Subcutaneous abdominal adipose tissue (tissue), 5 donors: ENCODE data around the gene TIE1.
A peak's percentile ranks its signal among the peaks of the same experiment; 100 is the strongest.

Source experiments
- H3K27ac ChIP-seq: one replicate; pipeline ENCODE4 v1.7.0; 2013; ENCODE audit warnings: low read depth, mild to moderate bottlenecking, inconsistent platforms, low read length, moderate library complexity
- H3K27me3 ChIP-seq, 5 donors: one replicate each; pipeline ENCODE4 v1.7.0; 2013; ENCODE audit warnings: low read length in 5 of 5, inconsistent platforms in 1 of 5; ENCODE audit not compliant: control insufficient read depth in 5 of 5, insufficient read depth in 4 of 5
- H3K36me3 ChIP-seq, 5 donors: one replicate each; pipeline ENCODE4 v1.7.0; 2013; ENCODE audit warnings: low read length in 5 of 5; ENCODE audit not compliant: control insufficient read depth in 5 of 5, insufficient read depth in 5 of 5
- H3K4me1 ChIP-seq, 5 donors: one replicate each; pipeline ENCODE4 v1.7.0; 2013; ENCODE audit warnings: low read length in 5 of 5, mild to moderate bottlenecking in 3 of 5, moderate library complexity in 1 of 5; ENCODE audit not compliant: control insufficient read depth in 5 of 5, insufficient read depth in 5 of 5
- H3K4me3 ChIP-seq, 5 donors: one replicate each; pipeline ENCODE4 v1.7.0; 2013; ENCODE audit warnings: low read length in 5 of 5, low read depth in 1 of 5
- H3K9ac ChIP-seq, 5 donors: one replicate each; pipeline ENCODE4 v1.7.0; 2013; ENCODE audit warnings: low read length in 5 of 5, mild to moderate bottlenecking in 4 of 5, moderate library complexity in 3 of 5
- H3K9me3 ChIP-seq, 5 donors: one replicate each; pipeline ENCODE4 v1.7.0; 2013; ENCODE audit warnings: low read length in 5 of 5; ENCODE audit not compliant: control insufficient read depth in 5 of 5
- donor health status: healthy.
- donor health status: healthy.
- donor health status: healthy.
- donor health status: healthy.
- donor health status: healthy.

Gene TIE1

GRCh38 chr1:43329995-43330751 is 29.4 kb downstream of the TIE1 start:
- Histone ChIP-seq H3K9ac (no peak overlapping the region), H3K9me3 (peaks cover 0 to 15% (median 0%) of the 10 kb centered on the region in 5 donors), H3K4me3 (no peak overlapping the region), H3K36me3 (no peaks in the 10 kb centered on the region), H3K4me1 (peaks cover 4 to 13% (median 11%) of the 10 kb centered on the region in 5 donors), H3K27me3 (no peaks in the 10 kb centered on the region), H3K27ac (peak overlapping the region; percentile 11)

GRCh38 chr1:43331688-43332087 is 30.9 kb downstream of the TIE1 start:
- no peak overlapping the region for H3K9ac ChIP-seq
- no peak overlapping the region for H3K4me3 ChIP-seq
- peaks cover 6 to 20% (median 13%) of the 10 kb centered on the region in 5 donors for H3K4me1 ChIP-seq
- peaks cover 0 to 9% (median 0%) of the 10 kb centered on the region in 5 donors for H3K9me3 ChIP-seq
- H3K27me3 ChIP-seq: no peaks in the 10 kb centered on the region
- no peaks in the 10 kb centered on the region for H3K36me3 ChIP-seq
- no peak overlapping the region for H3K27ac ChIP-seq

- H3K27ac ChIP-seq: no peak overlapping the region
- no peaks in the 10 kb centered on the region for H3K9me3 ChIP-seq
- H3K9ac ChIP-seq: no peak overlapping the region
- H3K4me3 ChIP-seq: no peak overlapping the region
- H3K36me3 ChIP-seq: no peaks in the 10 kb centered on the region
- peaks cover 5 to 24% (median 13%) of the 10 kb centered on the region in 5 donors for H3K4me1 ChIP-seq
- no peaks in the 10 kb centered on the region for H3K27me3 ChIP-seq
These were observed 33.8 kb downstream of the TIE1 start for GRCh38 chr1:43334453-43335205.

GRCh38 chr1:43337588-43337987 is 36.8 kb downstream of the TIE1 start, which contains the start of gene MPL:
MPL (plus strand) TSS chr1:43337818; CDS start chr1:43337849, 31 bp downstream.
- Histone ChIP-seq H3K27ac (no peak within 1 kb of the TSS), H3K9me3 (no peaks in the 10 kb centered on the region), H3K27me3 (no peaks in the 10 kb centered on the region), H3K36me3 (no peaks in the 10 kb centered on the region), H3K9ac (no peak within 1 kb of the TSS), H3K4me3 (no peak within 1 kb of the TSS), H3K4me1 (peaks cover 0 to 12% (median 5%) of the 10 kb centered on the region in 5 donors)

- H3K4me1 ChIP-seq: peaks cover 0 to 12% (median 5%) of the 10 kb centered on the region in 5 donors
- H3K36me3 ChIP-seq: no peaks in the 10 kb centered on the region
- H3K27ac ChIP-seq: no peak overlapping the region
- H3K9ac ChIP-seq: no peak overlapping the region
- H3K9me3 ChIP-seq: no peaks in the 10 kb centered on the region
- no peaks in the 10 kb centered on the region for H3K27me3 ChIP-seq
- no peak overlapping the region for H3K4me3 ChIP-seq
These were observed 37.2 kb downstream of the TIE1 start for GRCh38 chr1:43338001-43338400.

GRCh38 chr1:43339584-43340232 is 38.9 kb downstream of the TIE1 start:
- Histone ChIP-seq H3K27ac (no peak overlapping the region), H3K9me3 (no peaks in the 10 kb centered on the region), H3K36me3 (no peaks in the 10 kb centered on the region), H3K27me3 (no peaks in the 10 kb centered on the region), H3K4me1 (peaks cover 0 to 20% (median 14%) of the 10 kb centered on the region in 5 donors), H3K9ac (no peak overlapping the region), H3K4me3 (no peak overlapping the region)

- peaks cover 0 to 28% (median 20%) of the 10 kb centered on the region in 5 donors for H3K4me1 ChIP-seq
- no peak overlapping the region for H3K4me3 ChIP-seq
These were observed 39.8 kb downstream of the TIE1 start for GRCh38 chr1:43340559-43340958.

GRCh38 chr1:43344267-43344850 is 43.6 kb downstream of the TIE1 start:
- Histone ChIP-seq H3K9me3 (no peaks in the 10 kb centered on the region), H3K4me3 (peak overlapping the region in 1 of 5 donors; percentile 4), H3K27ac (peak overlapping the region; percentile 79)

More at GRCh38 chr1:43340559-43340958, 39.8 kb downstream of the TIE1 start:
- Histone ChIP-seq H3K9me3 (no peaks in the 10 kb centered on the region), H3K36me3 (no peaks in the 10 kb centered on the region), H3K27me3 (no peaks in the 10 kb centered on the region), H3K27ac (no peak overlapping the region), H3K9ac (no peak overlapping the region)

GRCh38 chr1:43345120-43345519 is 44.3 kb downstream of the TIE1 start:
- peak overlapping the region; percentile 79 for H3K27ac ChIP-seq
- no peaks in the 10 kb centered on the region for H3K9me3 ChIP-seq
- no peaks in the 10 kb centered on the region for H3K36me3 ChIP-seq
- no peaks in the 10 kb centered on the region for H3K27me3 ChIP-seq
- H3K4me1 ChIP-seq: peaks cover 0 to 35% (median 28%) of the 10 kb centered on the region in 5 donors
- no peak overlapping the region for H3K4me3 ChIP-seq
- H3K9ac ChIP-seq: peak overlapping the region in 1 of 5 donors; percentile 45

More at GRCh38 chr1:43344267-43344850, 43.6 kb downstream of the TIE1 start:
- Histone ChIP-seq H3K4me1 (peaks cover 0 to 29% (median 26%) of the 10 kb centered on the region in 5 donors), H3K27me3 (no peaks in the 10 kb centered on the region), H3K9ac (peak overlapping the region in 2 of 5 donors; percentile 15 to 29), H3K36me3 (no peaks in the 10 kb centered on the region)
